RWPE2 (cell line): Measurements from ENCODE around the gene TNFRSF18.
A peak's percentile ranks its signal among the peaks of the same experiment; 100 is the strongest.

Experiments
- ATAC-seq: fragments of 200-7000 bp; cut with Tn5 transposase; 3 replicates; pipeline ENCODE4 v1.9.1; 2021; ENCODE audit warnings: low read depth
- DNase-seq: peaks from one replicate; pipeline ENCODE4 v3.0.0-alpha.2; 2020; ENCODE audit warnings: low spot score
- H3K27ac ChIP-seq: fragments of 450-650 bp; 2 replicates; pipeline ENCODE4 v1.5.1; 2017; ENCODE audit warnings: mild to moderate bottlenecking; ENCODE audit not compliant: poor library complexity, severe bottlenecking
- H3K27me3 ChIP-seq: fragments of 250-450 bp; sonication (Bioruptor Pico); 2 replicates; pipeline ENCODE4 v1.5.1; 2021; ENCODE audit warnings: mild to moderate bottlenecking, moderate library complexity; ENCODE audit not compliant: insufficient read depth, poor library complexity, severe bottlenecking
- H3K36me3 ChIP-seq: fragments of 250-450 bp; sonication (Bioruptor Pico); 2 replicates; pipeline ENCODE4 v1.5.1; 2020; ENCODE audit warnings: low read depth, mild to moderate bottlenecking, moderate library complexity
- H3K4me1 ChIP-seq: fragments of 250-450 bp; sonication (Bioruptor Pico); 2 replicates; pipeline ENCODE4 v1.5.1; 2021; ENCODE audit warnings: mild to moderate bottlenecking, moderate library complexity; ENCODE audit not compliant: insufficient read depth, poor library complexity, severe bottlenecking
- H3K4me3 ChIP-seq: fragments of 250-450 bp; sonication (Bioruptor Pico); 2 replicates; pipeline ENCODE4 v1.5.1; 2021; ENCODE audit warnings: mild to moderate bottlenecking, moderate library complexity; ENCODE audit not compliant: severe bottlenecking
- H3K9me3 ChIP-seq: fragments of 250-450 bp; sonication (Bioruptor Pico); 2 replicates; pipeline ENCODE4 v1.5.1; 2021; ENCODE audit warnings: mild to moderate bottlenecking, moderate library complexity; ENCODE audit not compliant: severe bottlenecking
- CTCF ChIP-seq: fragments of 450-650 bp; IDR thresholded peaks from one replicate; pipeline ENCODE4 v1.5.1; 2017; ENCODE audit warnings: mild to moderate bottlenecking, moderate library complexity; ENCODE audit not compliant: poor library complexity, severe bottlenecking

TNFRSF18 gene

GRCh38 chr1:1163538-1164070 lies 42.8 kb downstream of the TNFRSF18 start:
- Histone ChIP-seq H3K4me3 (peak overlapping the region; percentile 74), H3K4me1 (peaks cover 10% of the 10 kb centered on the region), H3K27me3 (no peaks in the 10 kb centered on the region), H3K9me3 (no peaks in the 10 kb centered on the region), H3K27ac (peak overlapping the region; percentile 64), H3K36me3 (peaks cover 9% of the 10 kb centered on the region; the same call in 1 of the 2 replicates)
- DNase-seq (no peak), ATAC-seq (peak; percentile 3; the same call in 2 of the 3 replicates)
- TF ChIP-seq CTCF, result no peak

- Histone ChIP-seq H3K4me1 (peaks cover 16% of the 10 kb centered on the region), H3K36me3 (peaks cover 9% of the 10 kb centered on the region; the same call in 1 of the 2 replicates), H3K27ac (peak overlapping the region; percentile 64), H3K9me3 (no peaks in the 10 kb centered on the region), H3K4me3 (peak overlapping the region; percentile 74), H3K27me3 (no peaks in the 10 kb centered on the region)
- peak; percentile 76 for ATAC-seq
- no peak for TF ChIP-seq CTCF
- DNase-seq, result peak; percentile 92
Observed at GRCh38 chr1:1162597-1163537, 43.5 kb downstream of the TNFRSF18 start.

GRCh38 chr1:1161683-1162079 lies 44.7 kb downstream of the TNFRSF18 start:
- Histone ChIP-seq H3K27ac (no peak overlapping the region), H3K36me3 (peaks cover 9% of the 10 kb centered on the region; the same call in 1 of the 2 replicates), H3K9me3 (no peaks in the 10 kb centered on the region), H3K4me1 (peaks cover 16% of the 10 kb centered on the region), H3K4me3 (no peak overlapping the region), H3K27me3 (no peaks in the 10 kb centered on the region)
- no peak for TF ChIP-seq CTCF
- no peak for ATAC-seq
- DNase-seq, result no peak

GRCh38 chr1:1161078-1161682 lies 45.2 kb downstream of the TNFRSF18 start:
- no peak for TF ChIP-seq CTCF
- peaks cover 9% of the 10 kb centered on the region; the same call in 1 of the 2 replicates for H3K36me3 ChIP-seq
- H3K4me3 ChIP-seq, result no peak overlapping the region
- peaks cover 16% of the 10 kb centered on the region for H3K4me1 ChIP-seq
- no peaks in the 10 kb centered on the region for H3K9me3 ChIP-seq
- no peaks in the 10 kb centered on the region for H3K27me3 ChIP-seq
- DNase-seq, result no peak
- no peak for ATAC-seq
- H3K27ac ChIP-seq, result no peak overlapping the region
